HepG2 (cell line): ENCODE results near the gene CEP164. TPM values are rescaled to one million over a fixed set of nuclear protein-coding genes. Genes with fewer than 3 reads are reported as not detected.

Experiments used
- ATF1 ChIP-seq: IDR thresholded peaks from 2 replicates; pipeline ENCODE4 v1.6.1; 2016; ENCODE audit warnings: mild to moderate bottlenecking, control low read depth
- CEBPB ChIP-seq: IDR thresholded peaks from 2 replicates; pipeline ENCODE4 v1.6.1; 2011; ENCODE audit warnings: low read depth, low read length, improper control_type of control experiment, borderline replicate concordance
- CHCHD3 ChIP-seq: sonication (generic); formaldehyde crosslinking; IDR thresholded peaks from 2 replicates; pipeline ENCODE4 v1.8.0; 2022; ENCODE audit warnings: mild to moderate bottlenecking, missing genetic modification reagents, moderate library complexity
- EEA1 ChIP-seq: sonication (generic); formaldehyde crosslinking; IDR thresholded peaks from 2 replicates; pipeline ENCODE4 v1.5.1; 2020; ENCODE audit warnings: mild to moderate bottlenecking, missing genetic modification reagents, borderline replicate concordance
- ELK4 ChIP-seq: sonication (generic); formaldehyde crosslinking; IDR thresholded peaks from 2 replicates; pipeline ENCODE4 v1.9.0; 2021; ENCODE audit warnings: missing genetic modification reagents, borderline replicate concordance
- FOXC1 ChIP-seq: sonication (generic); formaldehyde crosslinking; IDR thresholded peaks from 2 replicates; pipeline ENCODE4 v1.8.0; 2022; ENCODE audit warnings: mild to moderate bottlenecking, missing genetic modification reagents, borderline replicate concordance
- GATAD1 ChIP-seq: IDR thresholded peaks from 2 replicates; pipeline ENCODE4 v1.6.1; 2016; ENCODE audit warnings: missing genetic modification reagents, missing compliant biosample characterization
- GMEB1 ChIP-seq: sonication (generic); formaldehyde crosslinking; IDR thresholded peaks from 2 replicates; pipeline ENCODE4 v1.5.1; 2020; ENCODE audit warnings: missing genetic modification reagents, mild to moderate bottlenecking, borderline replicate concordance
- JUND ChIP-seq: sonication (generic); formaldehyde crosslinking; IDR thresholded peaks from 2 replicates; pipeline ENCODE4 v1.8.0; 2022; ENCODE audit warnings: mild to moderate bottlenecking, missing genetic modification reagents
- KLF6 ChIP-seq: IDR thresholded peaks from 2 replicates; pipeline ENCODE4 v1.8.0; 2016; ENCODE audit warnings: missing biosample characterization, missing genetic modification reagents
- NR1H2 ChIP-seq: sonication (generic); formaldehyde crosslinking; IDR thresholded peaks from 2 replicates; pipeline ENCODE4 v1.8.1; 2022; ENCODE audit warnings: low read depth, missing genetic modification reagents, borderline replicate concordance
- NR2F6 ChIP-seq, 2 experiments: IDR thresholded peaks; 2 replicates each; pipeline ENCODE4 v1.6.1; 2016; ENCODE audit warnings: antibody characterized with exemption in 1 of 2, mild to moderate bottlenecking in 1 of 2
- PATZ1 ChIP-seq: sonication (generic); formaldehyde crosslinking; IDR thresholded peaks from 2 replicates; pipeline ENCODE4 v1.4.0; 2020; ENCODE audit warnings: missing genetic modification reagents
- RARG ChIP-seq: sonication (generic); formaldehyde crosslinking; IDR thresholded peaks from 2 replicates; pipeline ENCODE4 v1.4.0; 2020; ENCODE audit warnings: low read depth, mild to moderate bottlenecking, missing genetic modification reagents
- RFXAP ChIP-seq: sonication (generic); formaldehyde crosslinking; IDR thresholded peaks from 2 replicates; pipeline ENCODE4 v1.4.0; 2020; ENCODE audit warnings: missing genetic modification reagents, borderline replicate concordance
- SAP130 ChIP-seq: IDR thresholded peaks from 2 replicates; pipeline ENCODE4 v1.6.1; 2016; ENCODE audit warnings: low read depth
- SMAD1 ChIP-seq: sonication (generic); formaldehyde crosslinking; IDR thresholded peaks from 2 replicates; pipeline ENCODE4 v1.4.0; 2020; ENCODE audit warnings: missing genetic modification reagents, low read depth, mild to moderate bottlenecking, borderline replicate concordance
- TBX3 ChIP-seq: fragments of 450-650 bp; IDR thresholded peaks from 2 replicates; pipeline ENCODE4 v1.6.1; 2017; ENCODE audit warnings: antibody characterized with exemption, mild to moderate bottlenecking, inconsistent platforms, borderline replicate concordance
- ZFP1 ChIP-seq: IDR thresholded peaks from 2 replicates; pipeline ENCODE4 v1.6.1; 2016
- ZNF335 ChIP-seq: sonication (generic); formaldehyde crosslinking; IDR thresholded peaks from 2 replicates; pipeline ENCODE4 v1.4.0; 2020; ENCODE audit warnings: missing genetic modification reagents
- ZNF367 ChIP-seq: sonication (generic); formaldehyde crosslinking; IDR thresholded peaks from 2 replicates; pipeline ENCODE4 v1.4.0; 2020; ENCODE audit warnings: missing genetic modification reagents, borderline replicate concordance
- ZNF513 ChIP-seq: sonication (generic); formaldehyde crosslinking; conservative IDR thresholded peaks from 2 replicates; pipeline ENCODE4 v1.5.0; 2020; ENCODE audit warnings: missing genetic modification reagents
- ZNF556 ChIP-seq: sonication (generic); formaldehyde crosslinking; IDR thresholded peaks from 2 replicates; pipeline ENCODE4 v1.4.0; 2020; ENCODE audit warnings: mild to moderate bottlenecking, missing genetic modification reagents, borderline replicate concordance
- ZNF619 ChIP-seq: sonication (generic); formaldehyde crosslinking; IDR thresholded peaks from 2 replicates; pipeline ENCODE4 v1.4.0; 2020; ENCODE audit warnings: mild to moderate bottlenecking, missing genetic modification reagents
- ZNF766 ChIP-seq: sonication (generic); formaldehyde crosslinking; IDR thresholded peaks from 2 replicates; pipeline ENCODE4 v1.5.0; 2020; ENCODE audit warnings: missing genetic modification reagents, borderline replicate concordance
- ZNF782 ChIP-seq: sonication (generic); formaldehyde crosslinking; IDR thresholded peaks from 2 replicates; pipeline ENCODE4 v1.4.0; 2020; ENCODE audit warnings: missing genetic modification reagents, mild to moderate bottlenecking, borderline replicate concordance
- polyA plus RNA-seq, 8 experiments: library from polyadenylated mRNA; depleted of rRNA in 3 of 8; stranded (reverse) in 7 of 8; unstranded in 1 of 8; fragments of >200 nt; fragmentation: Illumina TruSeq in 4 of 8; extraction: Trizol in 4 of 8; gene quantifications; 2 replicates each; pipeline versions ENCODE4 v1.2.1 to v1.2.3, GENCODE V29; 2011 to 2016; ENCODE audit warnings: low read depth in 4 of 8, missing spikeins in 1 of 8, mixed read lengths in 1 of 8; ENCODE audit not compliant: insufficient read depth in 1 of 8
- total RNA-seq, 5 experiments: library from RNA; depleted of rRNA; stranded (reverse); fragments of >200 nt; fragmentation: Illumina TruSeq; extraction: Trizol; gene quantifications; 2 replicates each; pipeline ENCODE4 v1.2.3, GENCODE V29; 2016; ENCODE audit warnings: low read depth in 1 of 5

Gene CEP164
- total and polyA plus RNA-seq, 2 of the 13 experiments (the other 11 are each of a cell fraction or from before 2014, with no cell fraction given): 11.4 to 15.2 TPM

- TF ChIP-seq PATZ1 (CRISPR knock-in tag): no peak; the same call in 1 of the 2 replicates
- no peak for TF ChIP-seq GMEB1
- TF ChIP-seq SAP130: peak; percentile 20; the same call in 1 of the 2 replicates
- no peak for TF ChIP-seq ATF1 (CRISPR knock-in tag)
- TF ChIP-seq NR2F6 (IDR thresholded peaks at IDR 0.05): no peak
- TF ChIP-seq NR2F6 (CRISPR knock-in tag; IDR thresholded peaks at IDR 0.05): no peak
- TF ChIP-seq NR1H2 (CRISPR knock-in tag): no peak
- no peak for TF ChIP-seq CHCHD3 (CRISPR knock-in tag)
- TF ChIP-seq TBX3: no peak
- TF ChIP-seq EEA1 (CRISPR knock-in tag): no peak
- TF ChIP-seq ZFP1: no peak
- TF ChIP-seq FOXC1 (CRISPR knock-in tag): no peak
- TF ChIP-seq RFXAP: no peak
- no peak for TF ChIP-seq ZNF619 (CRISPR knock-in tag)
- TF ChIP-seq ZNF782 (CRISPR knock-in tag): no peak
- TF ChIP-seq JUND (CRISPR knock-in tag): no peak
- TF ChIP-seq ZNF513 (CRISPR knock-in tag): no peak
- no peak for TF ChIP-seq RARG
- TF ChIP-seq ZNF367 (CRISPR knock-in tag): no peak
- TF ChIP-seq GATAD1 (CRISPR knock-in tag): no peak
- no peak for TF ChIP-seq CEBPB
- no peak for TF ChIP-seq SMAD1 (CRISPR knock-in tag)
- no peak for TF ChIP-seq ZNF556 (CRISPR knock-in tag)
- no peak for TF ChIP-seq ZNF335 (CRISPR knock-in tag)
- no peak for TF ChIP-seq ELK4
- no peak for TF ChIP-seq KLF6 (CRISPR knock-in tag)
- no peak for TF ChIP-seq ZNF766 (CRISPR knock-in tag)
Observed at GRCh38 chr11:117300283-117300663, 27.4 kb upstream of the CEP164 start (continued).
